H1 (cell line): ENCODE data around the gene GHRHR. TPM values are rescaled to one million over a fixed set of nuclear protein-coding genes. Genes with fewer than 3 reads are reported as not detected.

Experiments used
- CTCF ChIA-PET: fragments of 300-600 bp; sonication (Branson Sonifier 250); formaldehyde crosslinking; loops from one replicate; lab custom pipeline; 2021; ENCODE audit not compliant: partially characterized antibody; lab: Charles Lee
- POLR2A ChIA-PET: fragments of 300-600 bp; sonication (Branson Sonifier 250); formaldehyde crosslinking; loops from one replicate; lab custom pipeline; 2021; ENCODE audit warnings: inconsistent platforms; ENCODE audit not compliant: partially characterized antibody; lab: Charles Lee
- DNase-seq, 2 experiments: peaks; one replicate each; pipeline versions ENCODE4 v3.0.0 to v3.0.0-alpha.2; 2010 to 2022; ENCODE audit warnings: low spot score in 2 of 2, low read depth in 1 of 2, mixed read lengths in 1 of 2
- FAIRE-seq: peaks from 2 replicates; lab custom pipeline; 2011; peaks lifted over from hg19 to GRCh38; lab: Jason Lieb, UNC
- H2AFZ ChIP-seq: 2 replicates; pipeline ENCODE4 v1.8.1; 2012; ENCODE audit warnings: low read length, inconsistent platforms
- H2AK5ac ChIP-seq: 2 replicates; pipeline ENCODE4 v1.6.1; 2013; ENCODE audit warnings: low read depth, low read length
- H2BK120ac ChIP-seq: replicated peaks from 2 replicates; pipeline ENCODE3; 2013; ENCODE audit warnings: low read depth, low read length, inconsistent platforms
- H2BK12ac ChIP-seq: 2 replicates; pipeline ENCODE4 v1.6.1; 2013; ENCODE audit warnings: low read depth, low read length
- H2BK15ac ChIP-seq: 2 replicates; pipeline ENCODE4 v1.6.1; 2013; ENCODE audit warnings: low read length
- H2BK20ac ChIP-seq: 2 replicates; pipeline ENCODE4 v1.6.1; 2013; ENCODE audit warnings: low read length
- H2BK5ac ChIP-seq: 2 replicates; pipeline ENCODE4 v1.6.1; 2013; ENCODE audit warnings: low read depth, low read length
- H3K14ac ChIP-seq: 2 replicates; pipeline ENCODE4 v1.6.1; 2013; ENCODE audit warnings: inconsistent platforms; ENCODE audit not compliant: insufficient read length
- H3K18ac ChIP-seq: 2 replicates; pipeline ENCODE4 v1.6.1; 2013; ENCODE audit warnings: low read length; ENCODE audit errors: extremely low read depth
- H3K23ac ChIP-seq: 2 replicates; pipeline ENCODE4 v1.6.1; 2013; ENCODE audit warnings: inconsistent platforms; ENCODE audit not compliant: insufficient read length
- H3K23me2 ChIP-seq: 2 replicates; pipeline ENCODE4 v1.6.1; 2013; ENCODE audit warnings: low read depth, low read length
- H3K27ac ChIP-seq: 2 replicates; pipeline ENCODE4 v1.6.1; 2011; ENCODE audit warnings: low read depth, low read length, inconsistent platforms
- H3K27me3 ChIP-seq, 4 experiments: replicated peaks in 1 of 4; 1 replicate in 1 of 4; 2 replicates in 3 of 4; pipeline versions ENCODE4 v1.6.1 to v1.8.1; 2011 to 2013; ENCODE audit warnings: low read length in 3 of 4, mild to moderate bottlenecking in 3 of 4, inconsistent platforms in 2 of 4, mixed read lengths in 2 of 4, moderate library complexity in 1 of 4; ENCODE audit not compliant: control insufficient read depth in 3 of 4, insufficient read depth in 3 of 4; ENCODE audit errors: extremely low read depth in 1 of 4
- H3K36me3 ChIP-seq, 4 experiments: 2 replicates each; pipeline versions ENCODE4 v1.6.1 to v1.8.1; 2011 to 2013; ENCODE audit warnings: mild to moderate bottlenecking in 4 of 4, low read length in 3 of 4, moderate library complexity in 2 of 4, control low read depth in 1 of 4, inconsistent platforms in 1 of 4; ENCODE audit not compliant: insufficient read depth in 4 of 4, control insufficient read depth in 2 of 4
- H3K4ac ChIP-seq: replicated peaks from 2 replicates; pipeline ENCODE3; 2013; ENCODE audit warnings: low read length, low read depth, mixed read lengths, inconsistent platforms; ENCODE audit not compliant: insufficient read length
- H3K4me1 ChIP-seq, 4 experiments: replicated peaks in 1 of 4; 1 replicate in 1 of 4; 2 replicates in 3 of 4; pipeline versions ENCODE4 v1.6.1 to v1.8.1; 2011 to 2013; ENCODE audit warnings: low read length in 3 of 4, inconsistent platforms in 2 of 4, mixed read lengths in 1 of 4; ENCODE audit not compliant: insufficient read depth in 4 of 4, control insufficient read depth in 3 of 4
- H3K4me2 ChIP-seq, 2 experiments: 2 replicates each; pipeline versions ENCODE4 v1.6.1 to v1.8.1; 2011 to 2013; ENCODE audit warnings: low read depth in 2 of 2, low read length in 2 of 2, control low read depth in 1 of 2, inconsistent platforms in 1 of 2, mild to moderate bottlenecking in 1 of 2; ENCODE audit not compliant: insufficient read depth in 1 of 2
- H3K4me3 ChIP-seq, 4 experiments: fragments of 200-600, 300-600 bp in 1 of 4; sonication (generic), shearing (Covaris generic), sonication (Bioruptor Twin) in 1 of 4; 2 replicates each; pipeline versions ENCODE4 v1.5.1 to v1.8.1; 2011 to 2016; ENCODE audit warnings: low read length in 4 of 4, low read depth in 3 of 4, control low read depth in 2 of 4, inconsistent platforms in 2 of 4, mild to moderate bottlenecking in 2 of 4, mixed read lengths in 1 of 4, moderate library complexity in 1 of 4; ENCODE audit not compliant: insufficient read depth in 2 of 4; ENCODE audit errors: extremely low read depth in 1 of 4
- H3K56ac ChIP-seq: replicated peaks from 2 replicates; pipeline ENCODE3; 2013; ENCODE audit warnings: low read depth, mild to moderate bottlenecking, mixed read lengths, low read length, inconsistent platforms; ENCODE audit not compliant: insufficient read length
- H3K79me1 ChIP-seq: 2 replicates; pipeline ENCODE4 v1.6.1; 2013; ENCODE audit warnings: low read depth, low read length, control low read depth
- H3K79me2 ChIP-seq, 2 experiments: 2 replicates each; pipeline versions ENCODE4 v1.6.1 to v1.8.1; 2012 to 2013; ENCODE audit warnings: low read length in 2 of 2, mild to moderate bottlenecking in 2 of 2, inconsistent platforms in 1 of 2; ENCODE audit not compliant: insufficient read depth in 2 of 2, control insufficient read depth in 1 of 2
- H3K9ac ChIP-seq, 4 experiments: replicated peaks in 1 of 4; 1 replicate in 1 of 4; 2 replicates in 3 of 4; pipeline versions ENCODE4 v1.6.1 to v1.8.1; 2011 to 2013; ENCODE audit warnings: low read depth in 3 of 4, low read length in 3 of 4, control low read depth in 2 of 4, mild to moderate bottlenecking in 2 of 4, moderate library complexity in 2 of 4, inconsistent platforms in 1 of 4; ENCODE audit errors: extremely low read depth in 1 of 4
- H3K9me3 ChIP-seq, 2 experiments: 2 replicates each; pipeline versions ENCODE4 v1.6.1 to v1.8.1; 2012 to 2013; ENCODE audit warnings: mild to moderate bottlenecking in 2 of 2, moderate library complexity in 2 of 2, control low read depth in 1 of 2, inconsistent platforms in 1 of 2, low read depth in 1 of 2, low read length in 1 of 2, mixed read lengths in 1 of 2; ENCODE audit not compliant: insufficient read depth in 2 of 2
- H4K20me1 ChIP-seq, 2 experiments: replicated peaks in 1 of 2; 2 replicates each; pipeline versions ENCODE3 to v1.8.1; 2011 to 2013; ENCODE audit warnings: inconsistent platforms in 2 of 2, low read length in 2 of 2, mild to moderate bottlenecking in 1 of 2; ENCODE audit not compliant: insufficient read depth in 2 of 2, control insufficient read depth in 1 of 2
- H4K5ac ChIP-seq: 2 replicates; pipeline ENCODE4 v1.6.1; 2013; ENCODE audit warnings: low read length, low read depth, mixed read lengths, inconsistent platforms; ENCODE audit not compliant: insufficient read length
- H4K8ac ChIP-seq: 2 replicates; pipeline ENCODE4 v1.8.0; 2013; ENCODE audit warnings: mild to moderate bottlenecking, moderate library complexity, low read length, inconsistent platforms; ENCODE audit not compliant: insufficient read depth; ENCODE audit errors: extremely low read depth
- H4K91ac ChIP-seq: replicated peaks from 2 replicates; pipeline ENCODE3; 2013; ENCODE audit warnings: low read length, mixed read lengths, inconsistent platforms; ENCODE audit not compliant: insufficient read length
- CREB1 ChIP-seq: IDR thresholded peaks from 2 replicates; pipeline ENCODE4 v1.6.1; 2012; ENCODE audit warnings: inconsistent platforms
- MAX ChIP-seq: IDR thresholded peaks from 2 replicates; pipeline ENCODE4 v1.6.1; 2012; ENCODE audit warnings: inconsistent platforms
- YY1 ChIP-seq: IDR thresholded peaks from 2 replicates; pipeline ENCODE4 v1.6.1; 2011; ENCODE audit warnings: low read depth, mild to moderate bottlenecking, low read length
- WGBS, 2 experiments: shearing (Covaris generic) in 1 of 2; methylation state at CpG; one replicate each; pipeline versions ENCODE4 v1.1.6 to v1.1.7; 2013 to 2015; ENCODE audit warnings: low lambda C conversion rate in 2 of 2, mixed read lengths in 2 of 2, inconsistent platforms in 1 of 2, low coverage in 1 of 2, missing lambda C conversion rate in 1 of 2; ENCODE audit not compliant: insufficient replicate concordance in 2 of 2, insufficient coverage in 1 of 2, insufficient read length in 1 of 2; ENCODE audit errors: extremely low coverage in 1 of 2, missing lambda C conversion rate in 1 of 2; 5-methylcytosine and 5-hydroxymethylcytosine counted together
- polyA plus RNA-seq, 7 experiments: library from polyadenylated mRNA; depleted of rRNA in 3 of 7; stranded (reverse) in 5 of 7; unstranded in 2 of 7; fragments of >200 nt in 5 of 7; fragments of 200-250 nt in 2 of 7; gene quantifications; 1 replicate in 5 of 7; 2 replicates in 1 of 7; 4 replicates in 1 of 7; pipeline versions ENCODE4 v1.2.1 to v1.2.3, GENCODE V29; 2011 to 2013; ENCODE audit warnings: missing spikeins in 2 of 7, mixed read lengths in 2 of 7
- total RNA-seq: library from RNA; stranded (reverse); fragmentation: NEBNext Ultra II Directional; extraction: Animal tissue kit (Norgen Biotek cat#: 25700); gene quantifications from 2 replicates; pipeline ENCODE4 v1.2.1, GENCODE V29; 2021

The GHRHR gene
- total and polyA plus RNA-seq, 2 of the 8 experiments (the other 6 are each of a cell fraction or from before 2014, with no cell fraction given): 0.60 to 6.5 TPM

DNA sequence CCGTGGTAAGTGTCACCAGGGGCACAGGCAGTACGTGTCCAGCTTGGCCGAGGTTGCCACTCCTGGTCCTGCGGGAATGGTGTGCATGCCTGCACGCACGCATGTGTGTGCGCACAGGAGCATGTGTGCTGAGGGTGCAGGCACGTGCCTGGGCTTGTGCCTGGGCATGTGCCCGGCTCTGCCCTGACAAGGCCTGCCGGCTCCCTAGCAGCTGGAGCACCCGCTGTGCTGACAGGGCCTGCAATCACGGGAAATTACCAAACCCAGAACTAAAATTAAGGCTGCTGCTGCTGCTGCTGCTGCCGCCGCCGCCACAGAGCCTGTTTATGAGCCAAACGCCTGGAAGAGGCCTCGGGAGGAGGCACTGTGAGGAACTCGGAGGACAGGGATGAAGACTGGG is 28.7 kb downstream of the GHRHR start:
- Histone ChIP-seq H4K91ac (peak overlapping the region; percentile 94), H4K20me1 (no peaks in the 10 kb centered on the region), H3K23ac (no peak overlapping the region), H3K23me2 (no peaks in the 10 kb centered on the region; the same call in 1 of the 2 replicates), H3K79me1 (no peaks in the 10 kb centered on the region), H3K9me3 (peaks cover 2 to 9% of the 10 kb centered on the region in 2 experiments; a peak in 1 of 4 replicates), H3K9ac (no peak overlapping the region), H2BK120ac (peak overlapping the region; percentile 90), H3K27me3 (peaks cover 0 to 4% (median 0%) of the 10 kb centered on the region in 4 experiments; a peak in 1 of 7 replicates), H3K56ac (no peak overlapping the region), H2BK5ac (peak overlapping the region; percentile 91; the same call in 1 of the 2 replicates), H3K4me2 (no peak overlapping the region), H2BK20ac (peak overlapping the region; percentile 80; the same call in 1 of the 2 replicates), H2BK15ac (0 out of 2 replicates have a peak overlapping the region, but pooled peaks have one; percentile 81), H3K4me1 (peaks cover 2 to 26% (median 15%) of the 10 kb centered on the region in 4 experiments), H3K4ac (peak overlapping the region; percentile 100), H3K79me2 (no peaks in the 10 kb centered on the region), H2BK12ac (peak overlapping the region; percentile 88; the same call in 1 of the 2 replicates), H3K18ac (peak overlapping the region; percentile 38; the same call in 1 of the 2 replicates), H3K14ac (no peak overlapping the region), H3K27ac (peak overlapping the region; percentile 24; the same call in 1 of the 2 replicates), H2AFZ (no peak overlapping the region), H4K5ac (peak overlapping the region; percentile 19), H3K36me3 (no peaks in the 10 kb centered on the region; a peak in 1 of 8 replicates), H4K8ac (peak overlapping the region; percentile 53; the same call in 1 of the 2 replicates), H2AK5ac (0 out of 2 replicates have a peak overlapping the region, but pooled peaks have one; percentile 56), H3K4me3 (no peak overlapping the region)
- WGBS, 2 experiments: 84% methylated on average over 18 of the region's 18 CpGs; no CpG with 5 or more reads in 1 of the 2 experiments
- TF ChIP-seq YY1: no peak
- TF ChIP-seq CREB1: no peak
- 0 out of 2 replicates have a peak, but pooled peaks have one; percentile 12 for TF ChIP-seq MAX
- FAIRE-seq (no peak), DNase-seq (no peak)
- ChIA-PET POLR2A (interaction anchor here (0.7 kb wide), 1 partner anchor 61 kb away, joined by 3 read pairs; no protein-coding TSS in a partner anchor), CTCF (interaction anchor here (0.6 to 18.9 kb wide), 8 partner anchors 9 to 246 kb away, joined by 3 to 517 read pairs (median 8); no protein-coding TSS in a partner anchor)
